Measurements from ENCODE around the gene BMPR1B.
A peak's percentile ranks its signal among the peaks of the same experiment; 100 is the strongest.

The BMPR1B gene

DNA sequence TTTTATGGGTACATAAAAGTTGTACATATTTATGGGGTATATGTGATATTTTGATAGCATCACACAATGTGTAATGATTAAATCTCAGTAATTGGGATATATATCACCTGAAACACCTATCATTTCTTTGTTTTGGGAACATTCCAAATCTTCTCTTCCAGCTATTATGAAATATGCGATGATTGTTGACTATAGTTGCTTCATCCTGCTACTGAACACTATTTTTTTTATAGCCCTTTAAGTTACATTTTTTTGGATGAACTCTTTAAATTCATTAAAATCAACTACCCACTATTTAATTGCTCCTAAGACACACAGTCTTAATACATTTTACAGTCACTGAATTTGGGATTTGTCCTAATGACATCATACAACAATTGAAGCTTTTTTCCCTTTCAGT lies 212.9 kb downstream of the BMPR1B start:
- Histone ChIP-seq H3K27me3 (ENCODE audit: insufficient read depth, low read length) (no peaks in the 10 kb centered on the region), H3K4me3 (ENCODE audit: low read depth, low read length) (no peak overlapping the region), H3K79me2 (ENCODE audit: control insufficient read depth, insufficient read depth, low read length, unreplicated experiment) (no peaks in the 10 kb centered on the region), H3K4me1 (ENCODE audit: control insufficient read depth, insufficient read depth, low read length, unreplicated experiment) (peaks cover 8% of the 10 kb centered on the region), H3K36me3 (ENCODE audit: insufficient read depth, low read length) (no peaks in the 10 kb centered on the region), H2AFZ (ENCODE audit: low read length, unreplicated experiment) (no peak overlapping the region), H3K27ac (ENCODE audit: low read depth, low read length) (no peak overlapping the region)

DNA sequence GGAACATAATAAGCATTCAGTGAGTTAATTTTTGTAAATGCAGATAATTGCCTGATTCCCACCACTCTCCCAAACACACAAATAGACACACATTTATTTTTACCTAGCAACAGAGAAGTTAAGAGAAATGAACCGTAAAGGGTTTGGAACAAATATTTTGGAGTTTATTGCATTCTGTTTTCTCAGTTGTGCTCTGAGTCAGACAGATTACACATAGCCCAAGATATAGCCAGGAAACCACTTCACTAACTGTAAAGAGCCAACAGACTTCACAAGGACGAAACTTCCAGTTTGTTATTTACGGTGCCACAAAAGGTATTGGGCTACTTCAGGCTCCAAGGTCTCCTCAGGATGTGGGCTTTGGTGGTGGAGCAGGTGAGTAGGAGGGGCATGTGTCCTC lies 217.0 kb downstream of the BMPR1B start:
- Histone ChIP-seq H3K36me3 (ENCODE audit: insufficient read depth, low read length) (no peaks in the 10 kb centered on the region; the same call in 1 of the 2 replicates), H3K79me2 (ENCODE audit: control insufficient read depth, insufficient read depth, low read length, unreplicated experiment) (no peaks in the 10 kb centered on the region), H3K27me3 (ENCODE audit: insufficient read depth, low read length) (no peaks in the 10 kb centered on the region), H3K4me1 (ENCODE audit: control insufficient read depth, insufficient read depth, low read length, unreplicated experiment) (peaks cover 46% of the 10 kb centered on the region), H3K27ac (ENCODE audit: low read depth, low read length) (peak overlapping the region; percentile 67), H3K4me3 (ENCODE audit: low read depth, low read length) (peak overlapping the region; percentile 70), H2AFZ (ENCODE audit: low read length, unreplicated experiment) (peak overlapping the region; percentile 47)

DNA sequence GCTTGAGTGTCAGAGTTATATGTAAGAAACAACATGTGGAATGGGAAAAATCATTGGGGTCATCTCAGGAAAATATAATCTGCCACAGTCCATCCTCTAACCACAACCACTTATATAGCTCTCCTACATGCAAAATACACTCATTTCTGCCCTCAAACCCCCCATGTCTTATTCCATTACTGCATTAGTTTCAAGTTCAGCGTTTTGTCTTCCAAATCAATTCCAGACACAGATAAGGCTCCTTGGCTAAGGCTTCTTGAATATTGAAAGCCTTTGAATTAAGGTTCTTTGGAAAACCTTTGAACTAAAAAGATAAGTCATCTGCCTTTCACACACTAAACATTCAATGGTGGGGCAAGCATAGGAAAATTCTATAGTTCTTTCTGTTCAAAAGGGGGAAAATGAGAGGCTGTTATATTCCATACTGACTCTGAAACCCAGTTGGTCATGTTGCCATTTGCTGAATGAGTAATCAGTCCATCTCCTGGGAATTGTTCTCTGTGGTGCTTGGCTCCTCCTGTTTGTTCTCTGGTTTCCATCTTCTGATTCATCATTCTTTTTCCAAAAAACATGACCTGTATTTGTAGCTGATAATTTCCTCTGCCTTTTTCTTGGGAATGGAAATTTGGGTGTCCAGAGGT lies 218.7 kb downstream of the BMPR1B start:
- peaks cover 47% of the 10 kb centered on the region for H3K4me1 ChIP-seq (ENCODE audit: control insufficient read depth, insufficient read depth, low read length, unreplicated experiment)
- no peaks in the 10 kb centered on the region; the same call in 1 of the 2 replicates for H3K36me3 ChIP-seq (ENCODE audit: insufficient read depth, low read length)
- H3K79me2 ChIP-seq (ENCODE audit: control insufficient read depth, insufficient read depth, low read length, unreplicated experiment): no peaks in the 10 kb centered on the region
- H3K27me3 ChIP-seq (ENCODE audit: insufficient read depth, low read length): no peaks in the 10 kb centered on the region
- H3K4me3 ChIP-seq (ENCODE audit: low read depth, low read length): peak overlapping the region; percentile 12; the same call in 1 of the 2 replicates
- H2AFZ ChIP-seq (ENCODE audit: low read length, unreplicated experiment): peak overlapping the region; percentile 4
- peak overlapping the region; percentile 67 for H3K27ac ChIP-seq (ENCODE audit: low read depth, low read length)

DNA sequence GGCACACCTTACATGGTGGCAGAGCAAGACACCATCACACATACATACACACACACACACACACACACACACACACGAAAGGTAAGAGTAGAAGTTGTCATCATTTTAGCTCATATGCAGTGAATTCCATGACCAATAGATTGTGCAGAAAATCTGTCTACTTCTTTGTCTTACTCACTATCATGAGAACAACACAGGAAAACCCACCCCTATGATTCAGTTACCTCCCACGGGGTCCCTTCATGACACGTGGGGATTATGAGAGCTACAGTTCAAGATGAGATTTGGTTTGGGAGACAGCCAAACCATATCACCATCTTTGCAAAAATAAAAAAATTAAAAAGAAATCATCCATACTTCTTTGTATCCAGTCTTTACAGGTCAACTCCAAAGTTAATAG lies 221.1 kb downstream of the BMPR1B start:
- peaks cover 47% of the 10 kb centered on the region for H3K4me1 ChIP-seq (ENCODE audit: control insufficient read depth, insufficient read depth, low read length, unreplicated experiment)
- peak overlapping the region; percentile 4; the same call in 1 of the 2 replicates for H3K4me3 ChIP-seq (ENCODE audit: low read depth, low read length)
- no peaks in the 10 kb centered on the region for H3K27me3 ChIP-seq (ENCODE audit: insufficient read depth, low read length)
- H3K27ac ChIP-seq (ENCODE audit: low read depth, low read length): peak overlapping the region; percentile 29; the same call in 1 of the 2 replicates
- no peaks in the 10 kb centered on the region; the same call in 1 of the 2 replicates for H3K36me3 ChIP-seq (ENCODE audit: insufficient read depth, low read length)
- H3K79me2 ChIP-seq (ENCODE audit: control insufficient read depth, insufficient read depth, low read length, unreplicated experiment): no peaks in the 10 kb centered on the region
- H2AFZ ChIP-seq (ENCODE audit: low read length, unreplicated experiment): no peak overlapping the region

DNA sequence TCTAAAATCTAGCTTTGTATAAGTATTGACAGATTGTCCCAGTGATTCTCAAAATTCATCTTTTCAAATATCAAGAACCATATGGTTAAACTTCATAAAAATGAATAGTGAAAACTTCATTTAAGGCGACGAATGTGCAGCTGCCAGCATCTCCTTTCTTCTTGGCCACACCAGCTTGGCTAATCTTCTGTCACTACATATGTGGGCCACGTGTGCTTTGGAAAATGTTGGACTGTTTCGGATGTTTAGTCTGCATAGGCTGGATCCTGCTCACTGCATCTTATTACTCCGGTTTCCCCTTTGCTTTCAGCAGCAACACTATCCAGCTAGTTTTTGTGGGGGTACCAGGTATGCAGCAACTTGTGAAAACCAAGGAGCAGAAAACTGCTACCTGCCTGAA lies 221.9 kb downstream of the BMPR1B start:
- Histone ChIP-seq H3K27ac (ENCODE audit: low read depth, low read length) (no peak overlapping the region; the same call in 1 of the 2 replicates), H3K36me3 (ENCODE audit: insufficient read depth, low read length) (no peaks in the 10 kb centered on the region; the same call in 1 of the 2 replicates), H3K4me1 (ENCODE audit: control insufficient read depth, insufficient read depth, low read length, unreplicated experiment) (peaks cover 43% of the 10 kb centered on the region), H3K4me3 (ENCODE audit: low read depth, low read length) (no peak overlapping the region), H3K79me2 (ENCODE audit: control insufficient read depth, insufficient read depth, low read length, unreplicated experiment) (no peaks in the 10 kb centered on the region), H2AFZ (ENCODE audit: low read length, unreplicated experiment) (no peak overlapping the region), H3K27me3 (ENCODE audit: insufficient read depth, low read length) (no peaks in the 10 kb centered on the region)

DNA sequence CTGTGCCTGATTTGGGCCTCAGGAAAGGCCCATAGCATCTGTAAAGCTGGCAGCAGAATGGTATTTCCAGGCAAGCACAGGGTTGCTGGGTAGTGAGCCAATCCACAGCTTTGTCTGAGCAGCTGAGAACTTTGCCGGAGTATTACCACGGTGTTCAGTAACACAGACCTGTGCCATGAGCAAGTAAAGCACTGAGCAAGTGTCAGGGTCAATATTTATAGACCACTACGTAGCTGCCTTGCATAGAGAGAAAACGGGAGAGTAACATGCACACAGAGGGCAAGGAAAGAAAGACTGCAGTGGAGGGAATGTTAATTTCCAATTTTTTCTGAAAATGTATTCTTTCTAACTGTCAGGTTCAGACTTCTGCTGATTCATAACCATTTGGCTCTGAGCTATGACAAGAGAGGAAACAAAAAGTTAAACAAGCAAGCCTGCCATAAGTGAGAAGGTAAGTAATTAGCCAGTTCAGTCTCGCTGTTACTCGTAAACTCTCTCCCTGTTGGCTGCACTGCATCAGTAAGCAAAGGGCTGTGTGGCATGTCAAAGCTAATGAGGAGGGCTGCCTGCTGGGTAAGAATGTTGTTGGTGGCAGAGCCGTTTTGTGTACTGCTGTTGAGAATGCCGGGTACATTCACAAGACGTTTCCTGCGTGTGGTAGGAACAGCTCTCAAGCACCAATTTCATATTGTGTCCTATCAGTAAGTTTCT lies 238.1 kb downstream of the BMPR1B start:
- H3K36me3 ChIP-seq (ENCODE audit: insufficient read depth, low read length): no peaks in the 10 kb centered on the region
- no peak overlapping the region for H3K27ac ChIP-seq (ENCODE audit: low read depth, low read length)
- H3K4me1 ChIP-seq (ENCODE audit: control insufficient read depth, insufficient read depth, low read length, unreplicated experiment): peaks cover 17% of the 10 kb centered on the region
- no peaks in the 10 kb centered on the region for H3K79me2 ChIP-seq (ENCODE audit: control insufficient read depth, insufficient read depth, low read length, unreplicated experiment)
- no peak overlapping the region for H3K4me3 ChIP-seq (ENCODE audit: low read depth, low read length)
- H3K27me3 ChIP-seq (ENCODE audit: insufficient read depth, low read length): no peaks in the 10 kb centered on the region
- H2AFZ ChIP-seq (ENCODE audit: low read length, unreplicated experiment): no peak overlapping the region

DNA sequence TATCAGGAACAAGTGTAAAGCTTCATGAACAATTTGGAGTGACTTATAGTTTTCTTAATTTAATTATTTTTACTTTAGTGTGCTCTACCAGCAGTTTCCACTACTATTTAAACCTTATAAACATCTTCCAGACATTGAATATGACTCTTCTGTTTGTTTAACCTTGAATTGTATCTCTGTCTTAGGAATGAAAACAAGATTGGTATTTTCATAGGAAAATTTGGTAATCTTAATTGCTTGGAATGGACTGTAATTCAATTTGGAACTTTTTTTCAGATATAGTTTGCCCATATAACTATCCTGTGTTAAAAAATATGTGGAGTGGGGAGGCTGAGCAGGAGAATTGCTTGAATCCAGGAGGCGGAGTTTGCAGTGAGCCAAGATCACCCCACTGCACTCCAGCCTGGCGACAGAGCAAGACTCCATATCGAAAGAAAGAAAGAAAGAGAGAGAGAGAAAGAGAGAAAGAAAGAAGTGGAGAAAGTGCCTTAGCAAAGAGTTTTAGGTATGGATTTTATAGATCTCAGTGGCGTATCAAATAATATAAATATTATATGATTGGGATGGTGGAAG lies 242.4 kb downstream of the BMPR1B start:
- Histone ChIP-seq H3K79me2 (ENCODE audit: control insufficient read depth, insufficient read depth, low read length, unreplicated experiment) (no peaks in the 10 kb centered on the region), H3K36me3 (ENCODE audit: insufficient read depth, low read length) (no peaks in the 10 kb centered on the region), H3K27me3 (ENCODE audit: insufficient read depth, low read length) (no peaks in the 10 kb centered on the region), H3K4me1 (ENCODE audit: control insufficient read depth, insufficient read depth, low read length, unreplicated experiment) (peaks cover 12% of the 10 kb centered on the region), H3K4me3 (ENCODE audit: low read depth, low read length) (no peak overlapping the region), H2AFZ (ENCODE audit: low read length, unreplicated experiment) (no peak overlapping the region), H3K27ac (ENCODE audit: low read depth, low read length) (no peak overlapping the region)

DNA sequence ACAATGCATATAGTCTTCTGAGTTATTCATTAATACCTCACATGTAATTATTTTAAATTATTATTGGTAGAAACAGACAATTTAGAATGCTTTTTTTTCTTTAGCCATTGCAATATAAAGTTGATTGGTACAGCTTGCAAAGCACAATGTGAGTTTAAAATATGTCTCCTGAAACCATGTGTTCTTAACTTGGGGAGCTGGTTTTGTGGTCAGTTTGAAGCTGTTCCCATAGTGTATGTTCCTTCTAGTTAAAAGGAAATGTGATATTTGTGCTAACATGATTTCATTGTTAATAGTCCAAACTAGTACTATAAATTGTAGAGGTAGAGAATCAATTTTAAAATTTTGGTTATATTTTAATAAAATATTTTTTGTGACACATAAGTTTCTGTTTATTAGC lies 247.2 kb downstream of the BMPR1B start:
- H3K4me1 ChIP-seq (ENCODE audit: control insufficient read depth, insufficient read depth, low read length, unreplicated experiment): peaks cover 3% of the 10 kb centered on the region
- H3K27me3 ChIP-seq (ENCODE audit: insufficient read depth, low read length): no peaks in the 10 kb centered on the region
- H3K4me3 ChIP-seq (ENCODE audit: low read depth, low read length): no peak overlapping the region
- no peak overlapping the region for H3K27ac ChIP-seq (ENCODE audit: low read depth, low read length)
- no peak overlapping the region for H2AFZ ChIP-seq (ENCODE audit: low read length, unreplicated experiment)
- H3K79me2 ChIP-seq (ENCODE audit: control insufficient read depth, insufficient read depth, low read length, unreplicated experiment): no peaks in the 10 kb centered on the region
- no peaks in the 10 kb centered on the region for H3K36me3 ChIP-seq (ENCODE audit: insufficient read depth, low read length)

DNA sequence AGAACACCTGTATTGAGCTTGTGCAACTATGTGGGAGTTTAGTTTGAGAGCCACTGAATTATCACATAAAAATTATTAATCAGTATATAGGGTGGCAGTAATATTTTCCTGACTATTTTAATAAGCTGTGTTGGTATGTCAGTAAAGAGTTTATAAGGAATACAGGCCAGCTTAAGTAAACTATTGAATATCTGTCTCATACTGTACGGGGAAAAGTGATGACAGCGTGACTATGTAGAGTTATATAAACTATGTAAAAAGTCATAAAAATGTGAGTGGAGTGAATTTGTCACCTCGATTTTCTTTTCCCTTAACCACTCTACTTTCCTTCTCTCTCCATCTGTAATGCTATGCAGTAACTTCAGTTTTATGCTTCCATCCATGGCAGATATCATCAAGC lies 250.2 kb downstream of the BMPR1B start:
- H3K4me3 ChIP-seq (ENCODE audit: low read depth, low read length): no peak overlapping the region
- no peaks in the 10 kb centered on the region for H3K36me3 ChIP-seq (ENCODE audit: insufficient read depth, low read length)
- H2AFZ ChIP-seq (ENCODE audit: low read length, unreplicated experiment): no peak overlapping the region
- H3K79me2 ChIP-seq (ENCODE audit: control insufficient read depth, insufficient read depth, low read length, unreplicated experiment): no peaks in the 10 kb centered on the region
- H3K27me3 ChIP-seq (ENCODE audit: insufficient read depth, low read length): no peaks in the 10 kb centered on the region
- no peaks in the 10 kb centered on the region for H3K4me1 ChIP-seq (ENCODE audit: control insufficient read depth, insufficient read depth, low read length, unreplicated experiment)
- no peak overlapping the region for H3K27ac ChIP-seq (ENCODE audit: low read depth, low read length)

DNA sequence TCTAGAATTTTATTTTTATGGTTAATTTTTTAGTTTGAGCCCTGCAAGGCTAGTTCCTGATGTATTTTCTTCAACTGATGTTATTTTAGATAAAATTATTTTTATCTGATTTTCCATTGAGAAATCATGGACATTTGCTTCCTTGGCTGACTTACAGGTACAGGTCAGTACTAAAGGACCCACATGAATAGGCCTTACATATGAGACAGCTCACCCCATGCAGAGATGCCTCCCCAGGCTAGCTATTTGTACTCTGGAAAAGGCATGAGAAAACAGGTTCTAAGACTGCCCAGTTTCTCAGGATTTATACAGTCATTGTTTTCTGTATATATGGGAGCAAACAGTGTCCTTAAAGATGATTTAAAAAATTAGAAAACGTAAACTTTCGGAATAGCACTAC lies 255.5 kb downstream of the BMPR1B start:
- Histone ChIP-seq H3K27ac (ENCODE audit: low read depth, low read length) (no peak overlapping the region), H3K4me3 (ENCODE audit: low read depth, low read length) (no peak overlapping the region), H3K27me3 (ENCODE audit: insufficient read depth, low read length) (no peaks in the 10 kb centered on the region), H3K4me1 (ENCODE audit: control insufficient read depth, insufficient read depth, low read length, unreplicated experiment) (no peaks in the 10 kb centered on the region), H3K36me3 (ENCODE audit: insufficient read depth, low read length) (no peaks in the 10 kb centered on the region), H3K79me2 (ENCODE audit: control insufficient read depth, insufficient read depth, low read length, unreplicated experiment) (no peaks in the 10 kb centered on the region), H2AFZ (ENCODE audit: low read length, unreplicated experiment) (no peak overlapping the region)

DNA sequence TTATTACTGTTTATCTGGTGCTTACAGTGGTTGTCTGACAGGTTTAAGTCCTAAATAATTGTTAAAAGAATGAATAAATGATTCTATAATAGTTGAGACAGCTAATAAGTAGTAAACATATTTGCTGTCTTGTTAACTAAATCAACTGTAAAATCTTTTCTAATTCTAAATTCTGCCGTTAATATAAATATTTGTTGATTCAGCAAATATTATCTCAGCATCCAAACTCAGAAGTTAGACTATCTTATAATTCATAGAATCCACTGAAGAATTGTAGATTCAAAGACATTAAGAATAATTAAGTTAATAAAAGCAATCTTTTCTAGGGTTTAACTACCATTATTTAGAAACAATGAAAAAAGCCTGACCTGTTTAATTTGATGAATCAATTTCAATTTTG lies 256.3 kb downstream of the BMPR1B start:
- no peak overlapping the region for H3K4me3 ChIP-seq (ENCODE audit: low read depth, low read length)
- H2AFZ ChIP-seq (ENCODE audit: low read length, unreplicated experiment): no peak overlapping the region
- H3K79me2 ChIP-seq (ENCODE audit: control insufficient read depth, insufficient read depth, low read length, unreplicated experiment): no peaks in the 10 kb centered on the region
- H3K27ac ChIP-seq (ENCODE audit: low read depth, low read length): no peak overlapping the region
- no peaks in the 10 kb centered on the region for H3K4me1 ChIP-seq (ENCODE audit: control insufficient read depth, insufficient read depth, low read length, unreplicated experiment)
- H3K27me3 ChIP-seq (ENCODE audit: insufficient read depth, low read length): no peaks in the 10 kb centered on the region
- H3K36me3 ChIP-seq (ENCODE audit: insufficient read depth, low read length): no peaks in the 10 kb centered on the region

All from ACC112 (cell line).